ENCODE results near the gene PUS1.

GRCh38 chr12:131980263-131980662, 51.2 kb downstream of the PUS1 start:
- TF ChIP-seq, protein P1, sequence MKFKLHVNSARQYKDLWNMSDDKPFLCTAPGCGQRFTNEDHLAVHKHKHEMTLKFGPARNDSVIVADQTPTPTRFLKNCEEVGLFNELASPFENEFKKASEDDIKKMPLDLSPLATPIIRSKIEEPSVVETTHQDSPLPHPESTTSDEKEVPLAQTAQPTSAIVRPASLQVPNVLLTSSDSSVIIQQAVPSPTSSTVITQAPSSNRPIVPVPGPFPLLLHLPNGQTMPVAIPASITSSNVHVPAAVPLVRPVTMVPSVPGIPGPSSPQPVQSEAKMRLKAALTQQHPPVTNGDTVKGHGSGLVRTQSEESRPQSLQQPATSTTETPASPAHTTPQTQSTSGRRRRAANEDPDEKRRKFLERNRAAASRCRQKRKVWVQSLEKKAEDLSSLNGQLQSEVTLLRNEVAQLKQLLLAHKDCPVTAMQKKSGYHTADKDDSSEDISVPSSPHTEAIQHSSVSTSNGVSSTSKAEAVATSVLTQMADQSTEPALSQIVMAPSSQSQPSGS (tag by site-specific recombination; IDR thresholded peaks at IDR 0.05; ENCODE audit: low read depth) = no peak
- TF ChIP-seq CTCF (tag by site-specific recombination; IDR thresholded peaks at IDR 0.05) = no peak
- no peak for TF ChIP-seq GFI1B (tag by site-specific recombination; IDR thresholded peaks at IDR 0.05)
- no peak for TF ChIP-seq ZBTB7A (tag by site-specific recombination; IDR thresholded peaks at IDR 0.05; ENCODE audit: low read depth)
- TF ChIP-seq, protein P2, sequence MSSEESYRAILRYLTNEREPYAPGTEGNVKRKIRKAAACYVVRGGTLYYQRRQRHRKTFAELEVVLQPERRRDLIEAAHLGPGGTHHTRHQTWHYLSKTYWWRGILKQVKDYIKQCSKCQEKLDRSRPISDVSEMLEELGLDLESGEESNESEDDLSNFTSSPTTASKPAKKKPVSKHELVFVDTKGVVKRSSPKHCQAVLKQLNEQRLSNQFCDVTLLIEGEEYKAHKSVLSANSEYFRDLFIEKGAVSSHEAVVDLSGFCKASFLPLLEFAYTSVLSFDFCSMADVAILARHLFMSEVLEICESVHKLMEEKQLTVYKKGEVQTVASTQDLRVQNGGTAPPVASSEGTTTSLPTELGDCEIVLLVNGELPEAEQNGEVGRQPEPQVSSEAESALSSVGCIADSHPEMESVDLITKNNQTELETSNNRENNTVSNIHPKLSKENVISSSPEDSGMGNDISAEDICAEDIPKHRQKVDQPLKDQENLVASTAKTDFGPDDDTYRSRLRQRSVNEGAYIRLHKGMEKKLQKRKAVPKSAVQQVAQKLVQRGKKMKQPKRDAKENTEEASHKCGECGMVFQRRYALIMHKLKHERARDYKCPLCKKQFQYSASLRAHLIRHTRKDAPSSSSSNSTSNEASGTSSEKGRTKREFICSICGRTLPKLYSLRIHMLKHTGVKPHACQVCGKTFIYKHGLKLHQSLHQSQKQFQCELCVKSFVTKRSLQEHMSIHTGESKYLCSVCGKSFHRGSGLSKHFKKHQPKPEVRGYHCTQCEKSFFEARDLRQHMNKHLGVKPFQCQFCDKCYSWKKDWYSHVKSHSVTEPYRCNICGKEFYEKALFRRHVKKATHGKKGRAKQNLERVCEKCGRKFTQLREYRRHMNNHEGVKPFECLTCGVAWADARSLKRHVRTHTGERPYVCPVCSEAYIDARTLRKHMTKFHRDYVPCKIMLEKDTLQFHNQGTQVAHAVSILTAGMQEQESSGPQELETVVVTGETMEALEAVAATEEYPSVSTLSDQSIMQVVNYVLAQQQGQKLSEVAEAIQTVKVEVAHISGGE (tag by site-specific recombination; conservative IDR thresholded peaks at IDR 0.05; ENCODE audit: low read depth) = no peak
- no peak for TF ChIP-seq HOXA7 (CRISPR knock-in tag; IDR thresholded peaks at IDR 0.05; ENCODE audit: borderline replicate concordance)
- TF ChIP-seq, protein P3, sequence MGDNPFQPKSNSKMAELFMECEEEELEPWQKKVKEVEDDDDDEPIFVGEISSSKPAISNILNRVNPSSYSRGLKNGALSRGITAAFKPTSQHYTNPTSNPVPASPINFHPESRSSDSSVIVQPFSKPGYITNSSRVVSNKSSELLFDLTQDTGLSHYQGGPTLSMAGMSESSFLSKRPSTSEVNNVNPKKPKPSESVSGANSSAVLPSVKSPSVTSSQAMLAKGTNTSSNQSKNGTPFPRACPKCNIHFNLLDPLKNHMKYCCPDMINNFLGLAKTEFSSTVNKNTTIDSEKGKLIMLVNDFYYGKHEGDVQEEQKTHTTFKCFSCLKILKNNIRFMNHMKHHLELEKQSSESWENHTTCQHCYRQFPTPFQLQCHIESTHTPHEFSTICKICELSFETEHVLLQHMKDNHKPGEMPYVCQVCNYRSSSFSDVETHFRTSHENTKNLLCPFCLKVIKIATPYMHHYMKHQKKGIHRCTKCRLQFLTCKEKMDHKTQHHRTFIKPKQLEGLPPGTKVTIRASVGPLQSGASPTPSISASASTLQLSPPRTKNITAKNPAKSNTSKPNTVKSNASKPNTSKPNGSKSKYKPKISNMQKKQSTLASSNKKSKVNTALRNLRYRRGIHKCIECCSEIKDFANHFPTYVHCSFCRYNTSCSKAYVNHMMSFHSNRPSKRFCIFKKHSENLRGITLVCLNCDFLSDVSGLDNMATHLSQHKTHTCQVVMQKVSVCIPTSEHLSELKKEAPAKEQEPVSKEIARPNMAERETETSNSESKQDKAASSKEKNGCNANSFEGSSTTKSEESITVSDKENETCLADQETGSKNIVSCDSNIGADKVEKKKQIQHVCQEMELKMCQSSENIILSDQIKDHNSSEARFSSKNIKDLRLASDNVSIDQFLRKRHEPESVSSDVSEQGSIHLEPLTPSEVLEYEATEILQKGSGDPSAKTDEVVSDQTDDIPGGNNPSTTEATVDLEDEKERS (tag by site-specific recombination; IDR thresholded peaks at IDR 0.05) = no peak
- TF ChIP-seq ZEB2 (tag by site-specific recombination; IDR thresholded peaks at IDR 0.05) = no peak
- no peak for TF ChIP-seq ZNF121 (tag by site-specific recombination; IDR thresholded peaks at IDR 0.05)
- TF ChIP-seq YY2 (tag by site-specific recombination; IDR thresholded peaks at IDR 0.05) = no peak
- TF ChIP-seq ZNF629 (tag by site-specific recombination; IDR thresholded peaks at IDR 0.05) = no peak
- no peak for TF ChIP-seq ZNF473 (tag by site-specific recombination; IDR thresholded peaks at IDR 0.05)
- TF ChIP-seq, protein P4, sequence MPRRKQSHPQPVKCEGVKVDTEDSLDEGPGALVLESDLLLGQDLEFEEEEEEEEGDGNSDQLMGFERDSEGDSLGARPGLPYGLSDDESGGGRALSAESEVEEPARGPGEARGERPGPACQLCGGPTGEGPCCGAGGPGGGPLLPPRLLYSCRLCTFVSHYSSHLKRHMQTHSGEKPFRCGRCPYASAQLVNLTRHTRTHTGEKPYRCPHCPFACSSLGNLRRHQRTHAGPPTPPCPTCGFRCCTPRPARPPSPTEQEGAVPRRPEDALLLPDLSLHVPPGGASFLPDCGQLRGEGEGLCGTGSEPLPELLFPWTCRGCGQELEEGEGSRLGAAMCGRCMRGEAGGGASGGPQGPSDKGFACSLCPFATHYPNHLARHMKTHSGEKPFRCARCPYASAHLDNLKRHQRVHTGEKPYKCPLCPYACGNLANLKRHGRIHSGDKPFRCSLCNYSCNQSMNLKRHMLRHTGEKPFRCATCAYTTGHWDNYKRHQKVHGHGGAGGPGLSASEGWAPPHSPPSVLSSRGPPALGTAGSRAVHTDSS (tag by site-specific recombination; IDR thresholded peaks at IDR 0.05) = no peak

All from HEK293 (cell line).